Measurements from ENCODE around the gene USP34.

USP34 gene

GRCh38 chr2:61178603-61179545, 292.0 kb downstream of the USP34 start:
- TF ChIP-seq, protein P1, sequence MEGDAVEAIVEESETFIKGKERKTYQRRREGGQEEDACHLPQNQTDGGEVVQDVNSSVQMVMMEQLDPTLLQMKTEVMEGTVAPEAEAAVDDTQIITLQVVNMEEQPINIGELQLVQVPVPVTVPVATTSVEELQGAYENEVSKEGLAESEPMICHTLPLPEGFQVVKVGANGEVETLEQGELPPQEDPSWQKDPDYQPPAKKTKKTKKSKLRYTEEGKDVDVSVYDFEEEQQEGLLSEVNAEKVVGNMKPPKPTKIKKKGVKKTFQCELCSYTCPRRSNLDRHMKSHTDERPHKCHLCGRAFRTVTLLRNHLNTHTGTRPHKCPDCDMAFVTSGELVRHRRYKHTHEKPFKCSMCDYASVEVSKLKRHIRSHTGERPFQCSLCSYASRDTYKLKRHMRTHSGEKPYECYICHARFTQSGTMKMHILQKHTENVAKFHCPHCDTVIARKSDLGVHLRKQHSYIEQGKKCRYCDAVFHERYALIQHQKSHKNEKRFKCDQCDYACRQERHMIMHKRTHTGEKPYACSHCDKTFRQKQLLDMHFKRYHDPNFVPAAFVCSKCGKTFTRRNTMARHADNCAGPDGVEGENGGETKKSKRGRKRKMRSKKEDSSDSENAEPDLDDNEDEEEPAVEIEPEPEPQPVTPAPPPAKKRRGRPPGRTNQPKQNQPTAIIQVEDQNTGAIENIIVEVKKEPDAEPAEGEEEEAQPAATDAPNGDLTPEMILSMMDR (IDR thresholded peaks at IDR 0.05): no peak

GRCh38 chr2:61177727-61178549, 292.9 kb downstream of the USP34 start:
- TF ChIP-seq, protein P1 (IDR thresholded peaks at IDR 0.05): no peak

- TF ChIP-seq, protein P1 (IDR thresholded peaks at IDR 0.05): no peak
Observed at GRCh38 chr2:61176755-61177726, 293.8 kb downstream of the USP34 start.

DNA sequence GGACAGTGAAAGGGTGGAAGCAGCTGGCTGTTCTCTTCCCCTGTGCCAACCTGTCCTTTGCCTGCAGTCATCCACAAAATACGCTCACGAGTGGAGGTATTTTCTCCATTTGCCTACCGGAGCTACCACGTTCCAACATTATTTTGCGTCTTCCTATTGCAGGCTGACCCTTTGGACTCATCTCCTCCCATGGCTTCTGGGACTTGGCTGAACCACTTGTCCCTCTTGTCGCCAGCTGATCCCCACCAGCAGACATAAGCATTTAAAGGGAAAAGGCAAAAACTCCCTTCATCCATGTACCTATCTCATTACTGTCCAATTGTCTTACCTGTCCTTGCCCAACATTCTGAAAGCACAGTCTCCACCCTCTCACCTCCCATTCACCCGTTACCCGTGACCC, 295.9 kb downstream of the USP34 start:
- TF ChIP-seq, protein P1 (IDR thresholded peaks at IDR 0.05): no peak

DNA sequence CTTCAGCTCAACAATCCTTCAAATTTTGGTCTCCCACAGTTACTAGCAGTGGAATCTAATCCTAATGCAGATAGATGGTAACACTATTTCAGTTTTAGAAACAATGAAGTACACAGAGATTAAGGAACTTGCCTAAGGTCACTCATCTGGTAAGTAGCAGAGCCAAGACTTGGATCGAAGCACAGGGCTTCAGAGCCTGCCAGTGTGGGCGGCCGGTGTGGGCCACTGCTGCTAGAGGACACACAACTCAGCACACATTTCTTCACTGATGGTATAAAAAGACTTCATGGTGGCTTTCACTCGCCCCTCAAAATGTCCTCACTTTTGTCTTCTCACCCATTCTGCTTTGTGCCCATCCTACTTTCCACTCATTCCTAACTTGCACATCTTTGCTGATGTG, 297.8 kb downstream of the USP34 start:
- TF ChIP-seq, protein P1 (IDR thresholded peaks at IDR 0.05): no peak

GRCh38 chr2:61172671-61173070, 298.2 kb downstream of the USP34 start:
- TF ChIP-seq, protein P1 (IDR thresholded peaks at IDR 0.05): no peak

GRCh38 chr2:61167579-61167978, 303.3 kb downstream of the USP34 start:
- TF ChIP-seq, protein P1 (IDR thresholded peaks at IDR 0.05): no peak

All from LNCAP (cell line).